ENCODE results near the gene DACT1. TPM values are rescaled to one million over a fixed set of nuclear protein-coding genes. Genes with fewer than 3 reads are reported as not detected.

The DACT1 gene
- total RNA-seq, 2 experiments from 2014 or later: 1.3 TPM

- Histone ChIP-seq H3K36me3 (ENCODE audit: insufficient read depth, low read length) (no peaks in the 10 kb centered on the region), H3K27ac (ENCODE audit: low read depth in 1 of 2, low read length in 2 of 2) (no peak overlapping the region), H3K27me3 (ENCODE audit: control insufficient read depth in 1 of 2, insufficient read depth in 2 of 2, low read length in 2 of 2) (no peaks in the 10 kb centered on the region), H3K4me3 (ENCODE audit: low read length) (no peak overlapping the region), H3K9me3 (ENCODE audit: control insufficient read depth in 1 of 2, insufficient read depth in 1 of 2, low read length in 2 of 2) (no peaks in the 10 kb centered on the region), H3K4me1 (ENCODE audit: insufficient read depth, low read length) (no peaks in the 10 kb centered on the region)
- no peaks in the 10 kb centered on the region for H3K9me3 Mint-ChIP-seq
- intact Hi-C loops (cut with DNase I, micrococcal nuclease): no loop called here
- no peaks in the 10 kb centered on the region for H3K36me3 Mint-ChIP-seq (ENCODE audit: low read depth)
- H3K4me1 Mint-ChIP-seq (ENCODE audit: low read depth): peaks cover 12% of the 10 kb centered on the region
- ATAC-seq (ENCODE audit: poor library complexity) (no peak), DNase-seq (no peak)
- no peak for TF ChIP-seq CTCF (IDR thresholded peaks at IDR 0.05)
- no peaks in the 10 kb centered on the region for H3K27me3 Mint-ChIP-seq
- H3K4me3 Mint-ChIP-seq: no peak overlapping the region
- no peak overlapping the region for H3K27ac Mint-ChIP-seq
- POLR2A ChIA-PET: interaction anchor here (0.6 kb wide), 1 partner anchor 12 kb away, joined by 3 read pairs; no protein-coding TSS in a partner anchor
- CTCF ChIA-PET: no interaction called here
Observed at GRCh38 chr14:58625438-58625837, 12.3 kb upstream of the DACT1 start.

- H3K27me3 ChIP-seq (ENCODE audit: control insufficient read depth in 1 of 2, insufficient read depth in 2 of 2, low read length in 2 of 2): no peaks in the 10 kb centered on the region
- H3K36me3 Mint-ChIP-seq (ENCODE audit: low read depth): no peaks in the 10 kb centered on the region
- H3K9me3 Mint-ChIP-seq: no peaks in the 10 kb centered on the region
- ATAC-seq (ENCODE audit: poor library complexity): no peak
- H3K27ac ChIP-seq (ENCODE audit: low read depth in 1 of 2, low read length in 2 of 2): no peak overlapping the region
- no peaks in the 10 kb centered on the region for H3K4me1 ChIP-seq (ENCODE audit: insufficient read depth, low read length)
- no peaks in the 10 kb centered on the region for H3K9me3 ChIP-seq (ENCODE audit: control insufficient read depth in 1 of 2, insufficient read depth in 1 of 2, low read length in 2 of 2)
- CTCF ChIA-PET: no interaction called here
- no peak overlapping the region for H3K27ac Mint-ChIP-seq
- no peak overlapping the region for H3K4me3 Mint-ChIP-seq
- TF ChIP-seq CTCF (IDR thresholded peaks at IDR 0.05): no peak
- DNase-seq: no peak
- no peaks in the 10 kb centered on the region for H3K27me3 Mint-ChIP-seq
- peaks cover 12% of the 10 kb centered on the region for H3K4me1 Mint-ChIP-seq (ENCODE audit: low read depth)
- POLR2A ChIA-PET: no interaction called here
- intact Hi-C loops (cut with DNase I, micrococcal nuclease): no loop called here
- no peaks in the 10 kb centered on the region for H3K36me3 ChIP-seq (ENCODE audit: insufficient read depth, low read length)
- no peak overlapping the region for H3K4me3 ChIP-seq (ENCODE audit: low read length)
Observed at GRCh38 chr14:58626431-58626831, 11.3 kb upstream of the DACT1 start.

- CTCF ChIA-PET: no interaction called here
Observed at GRCh38 chr14:58628406-58628805, 9.4 kb upstream of the DACT1 start.

More at GRCh38 chr14:58628406-58628805, 9.4 kb upstream of the DACT1 start:
- POLR2A ChIA-PET: no interaction called here
- Histone ChIP-seq H3K4me1 (ENCODE audit: insufficient read depth, low read length) (no peaks in the 10 kb centered on the region), H3K27me3 (ENCODE audit: control insufficient read depth in 1 of 2, insufficient read depth in 2 of 2, low read length in 2 of 2) (no peaks in the 10 kb centered on the region), H3K4me3 (ENCODE audit: low read length) (no peak overlapping the region), H3K9me3 (ENCODE audit: control insufficient read depth in 1 of 2, insufficient read depth in 1 of 2, low read length in 2 of 2) (no peaks in the 10 kb centered on the region), H3K27ac (ENCODE audit: low read depth in 1 of 2, low read length in 2 of 2) (no peak overlapping the region), H3K36me3 (ENCODE audit: insufficient read depth, low read length) (no peaks in the 10 kb centered on the region)
- Mint-ChIP-seq H3K27ac (no peak overlapping the region), H3K4me1 (ENCODE audit: low read depth) (no peaks in the 10 kb centered on the region), H3K9me3 (no peaks in the 10 kb centered on the region), H3K4me3 (no peak overlapping the region), H3K27me3 (no peaks in the 10 kb centered on the region), H3K36me3 (ENCODE audit: low read depth) (no peaks in the 10 kb centered on the region)
- ATAC-seq (ENCODE audit: poor library complexity) (no peak), DNase-seq (no peak)
- intact Hi-C loops (cut with DNase I, micrococcal nuclease): no loop called here
- no peak for TF ChIP-seq CTCF (IDR thresholded peaks at IDR 0.05)

All from CD4-positive, alpha-beta T cell (primary cell).